CD14-positive monocyte (primary cell): ENCODE measurements around the gene SLC13A3. TPM values are rescaled to one million over a fixed set of nuclear protein-coding genes. Genes with fewer than 3 reads are reported as not detected.

ENCODE experiments used
- DNase-seq, 3 donors: peaks; one replicate each; pipeline ENCODE4 v3.0.0-alpha.2; 2011 to 2022
- H2AFZ ChIP-seq: 2 replicates; pipeline ENCODE4 v1.6.0; 2012; ENCODE audit warnings: mild to moderate bottlenecking, low read depth, low read length, inconsistent platforms; ENCODE audit not compliant: insufficient read depth, poor library complexity, severe bottlenecking
- H3K27ac ChIP-seq, 2 donors: 1 replicate in 1 of 2; 2 replicates in 1 of 2; pipeline ENCODE4 v1.5.1; 2012 to 2013; ENCODE audit warnings: low read length in 2 of 2, control low read depth in 1 of 2, inconsistent platforms in 1 of 2, low read depth in 1 of 2, mild to moderate bottlenecking in 1 of 2
- H3K27me3 ChIP-seq, 2 donors: one replicate each; pipeline versions ENCODE4 v1.6.0 to v1.6.1; 2011 to 2013; ENCODE audit warnings: low read length in 2 of 2; ENCODE audit not compliant: control insufficient read depth in 2 of 2, insufficient read depth in 2 of 2
- H3K36me3 ChIP-seq, 2 donors: replicated peaks in 1 of 2; 1 replicate in 1 of 2; 2 replicates in 1 of 2; pipeline versions ENCODE4 v1.5.1 to v1.6.1; 2012 to 2013; ENCODE audit warnings: low read length in 2 of 2, control low read depth in 1 of 2, inconsistent platforms in 1 of 2, mild to moderate bottlenecking in 1 of 2; ENCODE audit not compliant: insufficient read depth in 2 of 2, control insufficient read depth in 1 of 2
- H3K4me1 ChIP-seq, 2 donors: 1 replicate in 1 of 2; 2 replicates in 1 of 2; pipeline versions ENCODE4 v1.5.1 to v1.6.1; 2012 to 2013; ENCODE audit warnings: low read length in 2 of 2, control low read depth in 1 of 2, inconsistent platforms in 1 of 2, mild to moderate bottlenecking in 1 of 2, moderate library complexity in 1 of 2; ENCODE audit not compliant: insufficient read depth in 2 of 2, control insufficient read depth in 1 of 2
- H3K4me2 ChIP-seq: replicated peaks from 2 replicates; pipeline ENCODE3; 2012; ENCODE audit warnings: low read length, moderate library complexity, mild to moderate bottlenecking; ENCODE audit not compliant: poor library complexity, severe bottlenecking; ENCODE audit errors: extremely low read depth
- H3K4me3 ChIP-seq, 3 experiments: fragments of 200-600 bp in 1 of 3; sonication (generic) in 1 of 3; replicated peaks in 1 of 3; 1 replicate in 2 of 3; 2 replicates in 1 of 3; pipeline ENCODE4 v1.5.1; 2011 to 2013; ENCODE audit warnings: low read length in 3 of 3, mild to moderate bottlenecking in 3 of 3, control low read depth in 2 of 3, low read depth in 2 of 3, inconsistent platforms in 1 of 3, moderate library complexity in 1 of 3
- H3K79me2 ChIP-seq: 2 replicates; pipeline ENCODE4 v1.6.0; 2012; ENCODE audit warnings: mild to moderate bottlenecking, control low read depth, inconsistent platforms, low read length, moderate library complexity; ENCODE audit not compliant: insufficient read depth
- H3K9ac ChIP-seq: 2 replicates; pipeline ENCODE4 v1.6.0; 2017; ENCODE audit warnings: low read length, mild to moderate bottlenecking; ENCODE audit not compliant: insufficient read depth, poor library complexity, severe bottlenecking
- H3K9me3 ChIP-seq, 2 donors: replicated peaks in 1 of 2; 1 replicate in 1 of 2; 2 replicates in 1 of 2; pipeline versions ENCODE4 v1.5.1 to v1.6.1; 2012 to 2013; ENCODE audit warnings: low read length in 2 of 2, control low read depth in 1 of 2; ENCODE audit not compliant: control insufficient read depth in 1 of 2, insufficient read depth in 1 of 2
- H4K20me1 ChIP-seq: 2 replicates; pipeline ENCODE4 v1.6.0; 2012; ENCODE audit warnings: mild to moderate bottlenecking, low read length, control low read depth, moderate library complexity; ENCODE audit not compliant: insufficient read depth
- H3K27ac Mint-ChIP-seq, 7 donors: one replicate each; pipeline ENCODE4 v1.8.0; 2020; ENCODE audit warnings: mild to moderate bottlenecking in 7 of 7, mixed read lengths in 7 of 7, moderate library complexity in 6 of 7, inconsistent platforms in 2 of 7
- H3K27me3 Mint-ChIP-seq, 3 donors: one replicate each; pipeline ENCODE4 v1.8.0; 2021 to 2022; ENCODE audit warnings: low read depth in 3 of 3, mild to moderate bottlenecking in 3 of 3, mixed read lengths in 3 of 3, moderate library complexity in 3 of 3, inconsistent platforms in 1 of 3
- H3K36me3 Mint-ChIP-seq, 2 donors: one replicate each; pipeline ENCODE4 v1.8.0; 2020; ENCODE audit warnings: mixed read lengths in 2 of 2, inconsistent platforms in 1 of 2, mild to moderate bottlenecking in 1 of 2
- H3K4me1 Mint-ChIP-seq: one replicate; pipeline ENCODE4 v1.8.0; 2020; ENCODE audit warnings: mild to moderate bottlenecking, mixed read lengths
- H3K4me3 Mint-ChIP-seq, 2 donors: one replicate each; pipeline ENCODE4 v1.8.0; 2020; ENCODE audit warnings: mild to moderate bottlenecking in 2 of 2, mixed read lengths in 2 of 2, moderate library complexity in 1 of 2
- H3K9me3 Mint-ChIP-seq, 7 donors: one replicate each; pipeline ENCODE4 v1.8.0; 2020 to 2022; ENCODE audit warnings: mixed read lengths in 7 of 7, mild to moderate bottlenecking in 6 of 7, moderate library complexity in 6 of 7, inconsistent platforms in 2 of 7
- WGBS: methylation state at CpG from one replicate; pipeline ENCODE4 v1.1.5; 2013; ENCODE audit warnings: missing lambda C conversion rate; ENCODE audit not compliant: insufficient coverage; 5-methylcytosine and 5-hydroxymethylcytosine counted together
- intact Hi-C, 2 donors: fragments of 100-400 bp; cut with micrococcal nuclease; formaldehyde crosslinking; loops; one replicate each; pipeline versions ENCODE4 v1.15.0 to v1.15.1; 2023
- polyA plus RNA-seq, 3 donors: library from polyadenylated mRNA; depleted of rRNA in 1 of 3; unstranded in 2 of 3; stranded (reverse) in 1 of 3; fragments of 300-500 nt in 2 of 3; fragments of >200 nt in 1 of 3; fragmentation: Illumina TruSeq in 2 of 3; gene quantifications; 1 replicate in 2 of 3; 2 replicates in 1 of 3; pipeline ENCODE4 v1.2.3, GENCODE V29; 2012 to 2021
- TF ChIP-seq, protein P1 (sequence below): fragments of 200-600 bp; IDR thresholded peaks from one replicate; pipeline ENCODE4 v1.8.0; 2022; ENCODE audit warnings: antibody characterized with exemption, mild to moderate bottlenecking

SLC13A3 gene
- polyA plus RNA-seq, 3 donors = 0.04 TPM; not detected in 2

DNA sequence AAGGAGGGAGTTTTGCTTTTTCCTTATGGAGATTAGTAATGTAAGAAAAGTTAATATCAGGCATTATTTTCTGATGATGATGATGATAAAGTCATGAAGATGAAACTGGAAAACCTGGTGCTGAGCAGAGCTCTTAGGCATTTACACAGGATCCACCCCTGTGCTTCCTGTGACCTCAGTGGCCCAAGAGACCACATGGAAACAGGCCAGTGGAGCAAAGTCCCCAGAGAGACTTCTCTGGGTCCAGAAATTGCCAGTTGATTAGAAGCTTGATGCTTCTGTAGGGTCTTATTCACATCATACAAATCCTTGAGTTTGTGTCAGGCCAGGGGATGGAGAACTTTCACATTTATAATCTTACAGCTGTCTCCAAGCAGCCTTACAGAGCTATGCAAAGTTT lies 46.1 kb downstream of the SLC13A3 start:
- TF ChIP-seq, protein P1, sequence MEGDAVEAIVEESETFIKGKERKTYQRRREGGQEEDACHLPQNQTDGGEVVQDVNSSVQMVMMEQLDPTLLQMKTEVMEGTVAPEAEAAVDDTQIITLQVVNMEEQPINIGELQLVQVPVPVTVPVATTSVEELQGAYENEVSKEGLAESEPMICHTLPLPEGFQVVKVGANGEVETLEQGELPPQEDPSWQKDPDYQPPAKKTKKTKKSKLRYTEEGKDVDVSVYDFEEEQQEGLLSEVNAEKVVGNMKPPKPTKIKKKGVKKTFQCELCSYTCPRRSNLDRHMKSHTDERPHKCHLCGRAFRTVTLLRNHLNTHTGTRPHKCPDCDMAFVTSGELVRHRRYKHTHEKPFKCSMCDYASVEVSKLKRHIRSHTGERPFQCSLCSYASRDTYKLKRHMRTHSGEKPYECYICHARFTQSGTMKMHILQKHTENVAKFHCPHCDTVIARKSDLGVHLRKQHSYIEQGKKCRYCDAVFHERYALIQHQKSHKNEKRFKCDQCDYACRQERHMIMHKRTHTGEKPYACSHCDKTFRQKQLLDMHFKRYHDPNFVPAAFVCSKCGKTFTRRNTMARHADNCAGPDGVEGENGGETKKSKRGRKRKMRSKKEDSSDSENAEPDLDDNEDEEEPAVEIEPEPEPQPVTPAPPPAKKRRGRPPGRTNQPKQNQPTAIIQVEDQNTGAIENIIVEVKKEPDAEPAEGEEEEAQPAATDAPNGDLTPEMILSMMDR = no peak
- Histone ChIP-seq H4K20me1 (no peaks in the 10 kb centered on the region), H3K4me3 (no peak overlapping the region), H3K79me2 (no peaks in the 10 kb centered on the region), H3K27me3 (peaks cover 0 to 4% of the 10 kb centered on the region in 2 donors), H3K9me3 (no peaks in the 10 kb centered on the region), H3K9ac (no peak overlapping the region), H3K4me2 (no peak overlapping the region), H3K27ac (no peak overlapping the region), H2AFZ (no peak overlapping the region), H3K4me1 (no peaks in the 10 kb centered on the region), H3K36me3 (no peaks in the 10 kb centered on the region)
- H3K36me3 Mint-ChIP-seq = no peaks in the 10 kb centered on the region
- H3K9me3 Mint-ChIP-seq = peaks cover 0 to 3% (median 0%) of the 10 kb centered on the region in 7 donors
- H3K4me3 Mint-ChIP-seq = no peak overlapping the region
- DNase-seq = no peak
- no peaks in the 10 kb centered on the region for H3K4me1 Mint-ChIP-seq
- intact Hi-C loops = no loop called here
- H3K27me3 Mint-ChIP-seq = peaks cover 1 to 7% (median 5%) of the 10 kb centered on the region in 3 donors
- no peak overlapping the region for H3K27ac Mint-ChIP-seq

DNA sequence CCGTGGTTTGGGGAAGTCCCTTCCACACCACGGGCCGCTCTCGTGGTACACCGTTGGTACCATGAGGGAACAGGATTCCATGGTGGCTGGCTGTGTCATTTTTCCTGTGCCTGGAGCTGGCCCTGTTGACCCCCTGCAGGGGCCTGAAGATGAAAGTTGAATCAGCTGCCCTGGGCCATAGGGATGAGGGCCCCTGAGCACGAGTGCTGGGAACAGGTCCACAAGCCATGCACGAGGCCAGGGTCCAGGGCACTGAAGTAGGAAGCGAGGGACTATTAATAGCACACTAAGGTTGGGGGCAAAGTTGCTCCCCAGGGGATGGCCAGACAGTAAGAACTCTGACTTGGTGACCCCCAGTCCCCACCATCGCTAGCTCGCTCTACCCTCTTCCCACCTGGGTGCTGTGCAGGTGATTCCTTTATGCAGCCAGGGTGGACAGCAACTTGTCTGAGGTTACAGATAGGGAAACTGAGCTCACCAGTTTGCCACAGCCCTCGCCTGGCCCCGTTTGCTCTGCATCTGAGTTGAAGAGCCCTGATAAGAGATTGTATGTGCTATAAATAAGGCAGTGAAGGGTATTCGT lies 46.6 kb downstream of the SLC13A3 start:
- peaks cover 0 to 3% (median 0%) of the 10 kb centered on the region in 7 donors for H3K9me3 Mint-ChIP-seq
- no peaks in the 10 kb centered on the region for H3K36me3 Mint-ChIP-seq
- no peaks in the 10 kb centered on the region for H3K4me1 ChIP-seq
- H3K79me2 ChIP-seq = no peaks in the 10 kb centered on the region
- no peaks in the 10 kb centered on the region for H4K20me1 ChIP-seq
- H3K27me3 Mint-ChIP-seq = peaks cover 1 to 7% (median 6%) of the 10 kb centered on the region in 3 donors
- H3K27ac ChIP-seq = no peak overlapping the region
- peaks cover 0 to 3% of the 10 kb centered on the region in 2 donors for H3K27me3 ChIP-seq
- TF ChIP-seq, protein P1 = no peak
- no peak overlapping the region for H3K4me2 ChIP-seq
- no peak overlapping the region for H3K9ac ChIP-seq
- no peak for DNase-seq
- H3K27ac Mint-ChIP-seq = no peak overlapping the region
- 81% methylated on average over 10 of the region's 13 CpGs for WGBS
- H3K4me3 ChIP-seq = no peak overlapping the region
- H3K4me1 Mint-ChIP-seq = no peaks in the 10 kb centered on the region
- H3K36me3 ChIP-seq = no peaks in the 10 kb centered on the region
- intact Hi-C loops = no loop called here
- H3K9me3 ChIP-seq = no peaks in the 10 kb centered on the region
- no peak overlapping the region for H2AFZ ChIP-seq
- H3K4me3 Mint-ChIP-seq = no peak overlapping the region
